Panc1 (cell line): ENCODE results near the gene SEC61B. TPM values are rescaled to one million over a fixed set of nuclear protein-coding genes. Genes with fewer than 3 reads are reported as not detected.

Experiments used
- ATAC-seq: fragments of 200-7000 bp; cut with Tn5 transposase; 2 replicates; pipeline ENCODE4 v1.9.1; 2020; ENCODE audit warnings: mild to moderate bottlenecking, moderate library complexity
- BruUV-seq: library from RNA; stranded (reverse); fragments of 400-500 nt; replicated peaks from 2 replicates; lab custom pipeline; 2021; lab: Mats Ljungman, UMichigan
- CTCF ChIA-PET: fragments of 300-600 bp; sonication (Branson Sonifier 250); formaldehyde crosslinking; loops from one replicate; lab custom pipeline; 2022; ENCODE audit warnings: antibody characterized with exemption; lab: Charles Lee
- POLR2A ChIA-PET: fragments of 300-600 bp; sonication (Branson Sonifier 250); formaldehyde crosslinking; loops from one replicate; lab custom pipeline; 2022; ENCODE audit warnings: antibody characterized with exemption; lab: Charles Lee
- DNase-seq: peaks from one replicate; pipeline ENCODE4 v3.0.0-alpha.2; 2010; ENCODE audit warnings: low read depth, low spot score
- H3K27ac ChIP-seq: 2 replicates; pipeline ENCODE4 v1.5.1; 2011; ENCODE audit warnings: mild to moderate bottlenecking, low read length, inconsistent platforms
- H3K27me3 ChIP-seq: fragments of 200-500 bp; sonication (Bioruptor generic); 2 replicates; pipeline ENCODE4 v1.6.0; 2014; ENCODE audit warnings: low read length, inconsistent platforms; ENCODE audit not compliant: control insufficient read depth, insufficient read depth
- H3K36me3 ChIP-seq: fragments of 200-500 bp; sonication (Bioruptor generic); 2 replicates; pipeline ENCODE4 v1.5.1; 2014; ENCODE audit warnings: inconsistent platforms, mild to moderate bottlenecking, low read length, moderate library complexity; ENCODE audit not compliant: control insufficient read depth, insufficient read depth
- H3K4me1 ChIP-seq: 2 replicates; pipeline ENCODE4 v1.5.1; 2011; ENCODE audit warnings: inconsistent platforms, mild to moderate bottlenecking, low read length, moderate library complexity; ENCODE audit not compliant: control insufficient read depth, insufficient read depth
- H3K4me3 ChIP-seq, 2 experiments: 2 replicates each; pipeline ENCODE4 v1.5.1; 2011 to 2012; ENCODE audit warnings: low read depth in 2 of 2, low read length in 2 of 2, mild to moderate bottlenecking in 2 of 2, inconsistent platforms in 1 of 2, moderate library complexity in 1 of 2
- H3K9me3 ChIP-seq: fragments of 200-500 bp; sonication (Bioruptor generic); 2 replicates; pipeline ENCODE4 v1.5.1; 2014; ENCODE audit warnings: low read depth, mild to moderate bottlenecking, inconsistent platforms, low read length, moderate library complexity; ENCODE audit not compliant: control insufficient read depth, insufficient read depth
- POLR2AphosphoS5 ChIP-seq: IDR thresholded peaks from 2 replicates; pipeline ENCODE4 v1.6.1; 2012; ENCODE audit warnings: mild to moderate bottlenecking, low read depth, low read length, moderate library complexity
- SIN3A ChIP-seq: IDR thresholded peaks from 2 replicates; pipeline ENCODE4 v1.6.1; 2012; ENCODE audit warnings: low read depth, mild to moderate bottlenecking, low read length, moderate library complexity, borderline replicate concordance; ENCODE audit not compliant: insufficient read depth
- TCF7L2 ChIP-seq: IDR thresholded peaks from 2 replicates; pipeline ENCODE4 v1.6.1; 2011; ENCODE audit warnings: mild to moderate bottlenecking, low read depth, low read length, inconsistent platforms
- in situ Hi-C: cut with HindIII; loops from 2 replicates; pipeline ENCODE4 v1.10.0; 2016; ENCODE audit warnings: low sequenced_read_pairs, low pct_unique_long_range_greater_than_20kb
- intact Hi-C: fragments of 100-400 bp; cut with micrococcal nuclease; formaldehyde crosslinking; loops from one replicate; pipeline ENCODE4 v1.10.0; 2022; ENCODE audit not compliant: unreplicated experiment
- total RNA-seq: library from RNA; stranded (reverse); gene quantifications from one replicate; pipeline ENCODE4 v1.2.1, GENCODE V29; 2021; ENCODE audit not compliant: unreplicated experiment
- TF ChIP-seq, protein P1 (sequence below): fragments of 450-650 bp; IDR thresholded peaks from 2 replicates; pipeline ENCODE4 v1.5.1; 2017; ENCODE audit warnings: mild to moderate bottlenecking
- TF ChIP-seq, protein P2 (sequence below), 2 experiments: IDR thresholded peaks; 2 replicates each; pipeline ENCODE4 v1.6.1; 2011 to 2012; ENCODE audit warnings: low read depth in 2 of 2, control low read depth in 1 of 2, low read length in 1 of 2, mild to moderate bottlenecking in 1 of 2, moderate library complexity in 1 of 2; ENCODE audit not compliant: insufficient read depth in 1 of 2

The SEC61B gene
- total RNA-seq, 1 experiment from 2014 or later, result 90.4 TPM

DNA sequence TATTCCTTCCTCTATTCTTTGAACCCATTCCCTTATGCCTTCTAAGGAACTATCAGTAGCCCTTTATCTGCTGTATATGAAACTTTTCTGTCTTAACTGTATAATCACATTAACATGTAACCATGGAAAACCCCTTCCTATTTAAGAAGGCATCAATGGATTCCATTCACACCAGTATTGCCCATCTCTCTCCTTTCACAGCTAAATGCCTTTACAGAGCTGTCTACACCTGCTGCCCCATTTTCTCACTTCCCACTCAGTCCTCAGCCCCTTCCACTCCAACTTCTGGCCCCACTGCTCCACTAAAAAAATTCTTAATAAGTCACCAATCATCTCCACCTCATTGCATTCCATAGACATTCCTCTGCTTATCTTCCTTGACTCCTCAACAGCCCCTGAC lies 50.8 kb downstream of the SEC61B start:
- H3K4me1 ChIP-seq, result no peaks in the 10 kb centered on the region
- no peaks in the 10 kb centered on the region; the same call in 1 of the 2 replicates for H3K27me3 ChIP-seq
- no peaks in the 10 kb centered on the region for H3K36me3 ChIP-seq
- no TSS peak for BruUV-seq
- ChIA-PET CTCF (no interaction called here), POLR2A (no interaction called here)
- H3K27ac ChIP-seq, result no peak overlapping the region
- no peak overlapping the region for H3K4me3 ChIP-seq
- TF ChIP-seq, protein P1, sequence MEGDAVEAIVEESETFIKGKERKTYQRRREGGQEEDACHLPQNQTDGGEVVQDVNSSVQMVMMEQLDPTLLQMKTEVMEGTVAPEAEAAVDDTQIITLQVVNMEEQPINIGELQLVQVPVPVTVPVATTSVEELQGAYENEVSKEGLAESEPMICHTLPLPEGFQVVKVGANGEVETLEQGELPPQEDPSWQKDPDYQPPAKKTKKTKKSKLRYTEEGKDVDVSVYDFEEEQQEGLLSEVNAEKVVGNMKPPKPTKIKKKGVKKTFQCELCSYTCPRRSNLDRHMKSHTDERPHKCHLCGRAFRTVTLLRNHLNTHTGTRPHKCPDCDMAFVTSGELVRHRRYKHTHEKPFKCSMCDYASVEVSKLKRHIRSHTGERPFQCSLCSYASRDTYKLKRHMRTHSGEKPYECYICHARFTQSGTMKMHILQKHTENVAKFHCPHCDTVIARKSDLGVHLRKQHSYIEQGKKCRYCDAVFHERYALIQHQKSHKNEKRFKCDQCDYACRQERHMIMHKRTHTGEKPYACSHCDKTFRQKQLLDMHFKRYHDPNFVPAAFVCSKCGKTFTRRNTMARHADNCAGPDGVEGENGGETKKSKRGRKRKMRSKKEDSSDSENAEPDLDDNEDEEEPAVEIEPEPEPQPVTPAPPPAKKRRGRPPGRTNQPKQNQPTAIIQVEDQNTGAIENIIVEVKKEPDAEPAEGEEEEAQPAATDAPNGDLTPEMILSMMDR, result no peak
- no peak for TF ChIP-seq TCF7L2
- TF ChIP-seq POLR2AphosphoS5, result no peak
- TF ChIP-seq, protein P2, sequence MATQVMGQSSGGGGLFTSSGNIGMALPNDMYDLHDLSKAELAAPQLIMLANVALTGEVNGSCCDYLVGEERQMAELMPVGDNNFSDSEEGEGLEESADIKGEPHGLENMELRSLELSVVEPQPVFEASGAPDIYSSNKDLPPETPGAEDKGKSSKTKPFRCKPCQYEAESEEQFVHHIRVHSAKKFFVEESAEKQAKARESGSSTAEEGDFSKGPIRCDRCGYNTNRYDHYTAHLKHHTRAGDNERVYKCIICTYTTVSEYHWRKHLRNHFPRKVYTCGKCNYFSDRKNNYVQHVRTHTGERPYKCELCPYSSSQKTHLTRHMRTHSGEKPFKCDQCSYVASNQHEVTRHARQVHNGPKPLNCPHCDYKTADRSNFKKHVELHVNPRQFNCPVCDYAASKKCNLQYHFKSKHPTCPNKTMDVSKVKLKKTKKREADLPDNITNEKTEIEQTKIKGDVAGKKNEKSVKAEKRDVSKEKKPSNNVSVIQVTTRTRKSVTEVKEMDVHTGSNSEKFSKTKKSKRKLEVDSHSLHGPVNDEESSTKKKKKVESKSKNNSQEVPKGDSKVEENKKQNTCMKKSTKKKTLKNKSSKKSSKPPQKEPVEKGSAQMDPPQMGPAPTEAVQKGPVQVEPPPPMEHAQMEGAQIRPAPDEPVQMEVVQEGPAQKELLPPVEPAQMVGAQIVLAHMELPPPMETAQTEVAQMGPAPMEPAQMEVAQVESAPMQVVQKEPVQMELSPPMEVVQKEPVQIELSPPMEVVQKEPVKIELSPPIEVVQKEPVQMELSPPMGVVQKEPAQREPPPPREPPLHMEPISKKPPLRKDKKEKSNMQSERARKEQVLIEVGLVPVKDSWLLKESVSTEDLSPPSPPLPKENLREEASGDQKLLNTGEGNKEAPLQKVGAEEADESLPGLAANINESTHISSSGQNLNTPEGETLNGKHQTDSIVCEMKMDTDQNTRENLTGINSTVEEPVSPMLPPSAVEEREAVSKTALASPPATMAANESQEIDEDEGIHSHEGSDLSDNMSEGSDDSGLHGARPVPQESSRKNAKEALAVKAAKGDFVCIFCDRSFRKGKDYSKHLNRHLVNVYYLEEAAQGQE (IDR thresholded peaks at IDR 0.05; ENCODE audit: insufficient read depth in 1 of 2, low read depth in 2 of 2, low read length in 1 of 2), result no peak
- no peak for TF ChIP-seq SIN3A
- DNase-seq (no peak), ATAC-seq (no peak)
- H3K9me3 ChIP-seq, result no peaks in the 10 kb centered on the region
- in situ Hi-C loops, result no loop called here
- intact Hi-C loops, result no loop called here

DNA sequence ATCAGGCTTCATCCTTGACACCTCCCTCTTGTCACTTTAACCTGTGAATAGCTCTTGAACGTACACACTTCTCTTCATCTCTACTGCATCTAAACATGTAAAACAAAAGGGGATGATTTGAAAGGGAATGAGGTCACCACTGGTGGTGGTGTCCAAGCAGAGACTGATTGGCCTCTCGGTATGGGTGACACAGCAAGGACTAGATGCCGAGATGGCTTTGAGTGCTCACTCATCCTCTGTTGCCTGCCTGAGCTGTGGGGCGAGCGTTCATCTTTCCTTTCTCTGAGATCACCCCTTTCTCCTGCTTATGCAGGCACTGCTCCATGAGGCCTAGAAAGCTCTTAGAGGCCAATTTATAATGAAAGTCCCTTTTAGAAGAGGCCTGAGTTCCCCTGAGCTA lies 51.9 kb downstream of the SEC61B start:
- no peak overlapping the region for H3K27ac ChIP-seq
- no peaks in the 10 kb centered on the region; the same call in 1 of the 2 replicates for H3K27me3 ChIP-seq
- in situ Hi-C loops, result no loop called here
- TF ChIP-seq POLR2AphosphoS5 (no peak), SIN3A (no peak), TCF7L2 (no peak)
- TF ChIP-seq, protein P1, result no peak
- TF ChIP-seq, protein P2 (IDR thresholded peaks at IDR 0.05; ENCODE audit: insufficient read depth in 1 of 2, low read depth in 2 of 2, low read length in 1 of 2), result no peak
- ATAC-seq (no peak), DNase-seq (no peak)
- ChIA-PET POLR2A (no interaction called here), CTCF (no interaction called here)
- H3K9me3 ChIP-seq, result no peaks in the 10 kb centered on the region
- intact Hi-C loops, result no loop called here
- no peaks in the 10 kb centered on the region for H3K4me1 ChIP-seq
- H3K4me3 ChIP-seq, result no peak overlapping the region
- no TSS peak for BruUV-seq
- no peaks in the 10 kb centered on the region for H3K36me3 ChIP-seq
